AG09309 (cell line): ENCODE measurements around the gene PCDHA2.
A peak's percentile ranks its signal among the peaks of the same experiment; 100 is the strongest.
"Not testable (repeated sequence)": the region's sequence is repeated elsewhere in the genome, so short reads cannot be mapped to it uniquely, and the experiment has no call there.

ENCODE experiments used
- DNase-seq: peaks from one replicate; pipeline ENCODE4 v3.0.0-alpha.2; 2010; ENCODE audit warnings: low read depth
- H3K4me3 ChIP-seq: 2 replicates; pipeline ENCODE4 v1.5.1; 2011; ENCODE audit warnings: mild to moderate bottlenecking, low read depth, low read length, moderate library complexity; ENCODE audit not compliant: control insufficient read depth
- CTCF ChIP-seq: IDR thresholded peaks from 2 replicates; pipeline ENCODE4 v1.5.1; 2011; ENCODE audit warnings: mild to moderate bottlenecking, low read depth, low read length, inconsistent platforms; ENCODE audit not compliant: insufficient read depth, control insufficient read depth; ENCODE audit errors: missing control alignments

PCDHA2 gene

GRCh38 chr5:140806834-140807775 lies 12.5 kb downstream of the PCDHA2 start, which contains the start of gene PCDHA4:
PCDHA4 (plus strand) TSS chr5:140807068.
- peak within 1 kb of the TSS; percentile 46 for H3K4me3 ChIP-seq
- no peak for DNase-seq
- peak; percentile 69 for TF ChIP-seq CTCF

- DNase-seq, H3K4me3 ChIP-seq: not testable (repeated sequence)
Observed at GRCh38 chr5:140808241-140808888, 13.7 kb downstream of the PCDHA2 start.

GRCh38 chr5:140808889-140809291 lies 14.2 kb downstream of the PCDHA2 start:
- no peak for DNase-seq
- no peak for TF ChIP-seq CTCF
- no peak overlapping the region for H3K4me3 ChIP-seq

GRCh38 chr5:140821375-140822280 lies 27.0 kb downstream of the PCDHA2 start, which contains the start of gene PCDHA5:
PCDHA5 (plus strand) TSS chr5:140821613.
- peak within 1 kb of the TSS; percentile 15 for H3K4me3 ChIP-seq
- TF ChIP-seq CTCF = peak; percentile 63
- no peak for DNase-seq

GRCh38 chr5:140822281-140822629 lies 27.6 kb downstream of the PCDHA2 start:
- no peak for DNase-seq
- no peak for TF ChIP-seq CTCF
- no peak overlapping the region for H3K4me3 ChIP-seq

GRCh38 chr5:140822969-140823368 lies 28.3 kb downstream of the PCDHA2 start:
- not testable (repeated sequence) for H3K4me3 ChIP-seq, DNase-seq

GRCh38 chr5:140823475-140823874 lies 28.8 kb downstream of the PCDHA2 start:
- no peak overlapping the region for H3K4me3 ChIP-seq
- TF ChIP-seq CTCF = no peak
- DNase-seq = no peak
